CD4-positive, alpha-beta T cell treated with Interferon alpha-2 for 1 hour (primary cell): ENCODE data around the gene GLUD1.
A peak's percentile ranks its signal among the peaks of the same experiment; 100 is the strongest.
"Not testable (repeated sequence)": the region's sequence is repeated elsewhere in the genome, so short reads cannot be mapped to it uniquely, and the experiment has no call there.

Experiments used
- DNase-seq, 2 donors: peaks; one replicate each; pipeline ENCODE4 v3.0.0-alpha.2; 2020 to 2022

GLUD1 gene

DNA sequence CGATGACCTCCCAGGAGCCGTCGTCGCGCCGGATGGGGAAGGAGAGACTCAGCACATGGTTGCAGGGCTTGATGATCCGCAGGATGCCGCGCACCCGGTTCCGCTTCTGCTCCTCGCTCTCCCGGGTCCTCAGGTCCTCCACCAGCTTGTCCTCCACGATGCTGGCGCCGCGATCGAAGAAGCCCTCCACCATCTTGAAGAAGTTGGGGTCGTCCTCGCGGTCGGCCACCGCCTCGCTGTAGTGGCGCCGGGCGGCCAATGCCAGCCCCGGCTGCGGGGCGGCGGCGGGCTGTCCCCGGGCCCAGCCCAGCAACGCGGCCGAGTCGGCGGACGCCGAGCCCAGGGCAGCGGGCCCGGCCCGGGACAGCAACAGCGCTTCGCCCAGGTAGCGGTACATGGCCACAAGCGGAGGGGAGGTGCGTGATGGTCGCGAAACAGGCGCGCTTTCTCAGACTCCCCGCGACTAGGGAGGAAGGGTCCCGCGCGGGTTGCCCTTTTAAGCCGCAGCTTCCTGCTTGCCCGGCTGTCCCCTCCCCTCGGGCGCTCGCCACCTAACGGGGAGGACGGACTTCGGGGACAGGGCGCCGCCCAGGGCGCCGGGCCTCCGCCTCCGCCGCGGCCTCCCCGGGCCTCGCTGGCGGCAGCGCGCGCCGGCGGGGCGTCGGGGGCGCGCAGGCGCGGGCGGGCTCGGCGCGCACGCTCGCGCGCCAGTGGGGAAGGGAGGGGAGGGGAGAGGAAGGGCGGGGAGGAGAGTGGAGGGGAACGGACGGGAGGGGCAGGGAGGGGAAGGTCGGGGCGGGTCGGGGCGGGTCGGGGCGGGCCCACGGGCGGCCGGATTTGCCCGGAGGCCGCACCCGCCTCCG, at the start of gene GLUD1, which contains the start of gene SHLD2:
Gene GLUD1, minus strand, starts transcription at position 471 of the 863 bp plus-strand sequence. Its CDS starts 74 bp downstream, at position 397.
Gene SHLD2, plus strand, starts transcription at position 834 of the 863 bp plus-strand sequence. CDS start 56,149 bp downstream, outside the sequence.
- DNase-seq: peak; percentile 91 to 93

DNA sequence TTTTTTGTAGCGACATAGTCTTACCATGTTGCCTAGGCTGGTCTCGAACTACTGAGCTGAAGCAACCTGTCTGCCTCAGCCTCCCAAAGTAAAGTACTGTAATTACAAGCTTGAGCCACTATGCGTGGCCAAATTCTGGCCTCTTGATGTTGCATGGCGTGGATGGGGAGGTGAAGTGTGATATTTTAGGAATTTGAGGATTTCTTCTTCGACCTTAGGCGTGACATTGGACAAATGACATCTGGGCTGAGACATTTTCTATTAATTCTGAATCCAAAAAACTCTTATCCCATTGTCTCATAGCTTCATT, 48.4 kb upstream of the GLUD1 start:
- DNase-seq: not testable (repeated sequence)

DNA sequence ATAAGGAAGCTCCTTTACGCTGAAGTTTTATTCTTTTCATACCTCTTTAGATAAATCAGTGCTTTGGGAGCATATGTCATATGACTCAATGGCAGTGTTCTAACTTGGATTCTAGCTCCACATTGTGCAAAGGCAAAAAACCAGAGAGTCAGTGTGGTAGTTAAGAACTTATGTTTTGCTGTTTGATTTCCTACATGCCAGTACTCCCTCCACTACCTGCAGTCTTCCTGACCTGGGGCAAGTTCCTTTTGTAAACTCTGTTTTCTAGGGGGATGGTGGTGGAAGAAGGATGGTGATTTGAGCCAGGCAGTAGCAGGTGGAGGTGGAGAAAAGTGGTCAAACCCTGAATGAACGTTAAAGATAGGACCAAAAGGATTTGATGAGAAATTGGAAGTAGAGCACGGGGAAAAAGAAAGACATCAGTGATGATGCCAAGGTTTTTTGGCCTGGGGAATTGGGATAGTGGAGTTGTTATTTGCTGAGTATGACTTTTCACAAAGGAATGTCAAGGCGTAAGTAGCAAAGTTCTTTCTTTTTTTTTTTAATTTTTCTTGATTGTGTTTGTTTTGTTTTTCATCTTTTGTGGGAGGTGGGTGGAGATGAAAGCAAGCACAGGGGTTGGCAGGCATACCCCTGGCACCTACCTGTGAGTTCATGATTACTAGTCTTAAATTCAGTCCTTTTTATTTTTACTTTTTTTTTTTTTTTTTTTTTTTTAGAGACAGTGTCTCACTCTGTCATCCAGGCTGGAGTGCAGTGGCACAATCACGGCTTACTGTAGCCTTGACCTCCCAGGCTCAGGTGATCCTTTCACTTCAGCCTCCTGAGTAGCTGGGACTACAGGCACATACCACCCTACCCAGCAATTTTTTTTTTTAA, 47.8 kb upstream of the GLUD1 start:
- DNase-seq: not testable (repeated sequence)

DNA sequence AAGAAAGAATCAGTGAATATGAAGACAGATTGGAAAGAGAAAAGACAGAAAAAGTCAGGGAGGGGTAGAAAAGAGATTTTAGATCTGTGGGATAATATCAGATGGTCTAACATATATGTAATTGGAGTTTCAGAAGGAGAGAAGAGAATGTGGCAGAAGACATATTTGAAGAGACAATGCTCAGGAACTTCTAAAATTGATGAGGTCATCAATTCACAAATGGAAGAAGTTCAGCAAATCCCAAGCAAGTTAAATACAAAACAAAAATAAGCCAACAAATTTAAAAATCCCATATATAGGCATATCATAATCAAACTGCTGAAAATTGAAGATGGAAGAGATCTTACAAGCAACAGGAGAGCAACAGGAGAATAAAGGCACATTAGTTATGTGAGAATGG, 42.8 kb upstream of the GLUD1 start:
- not testable (repeated sequence) for DNase-seq

DNA sequence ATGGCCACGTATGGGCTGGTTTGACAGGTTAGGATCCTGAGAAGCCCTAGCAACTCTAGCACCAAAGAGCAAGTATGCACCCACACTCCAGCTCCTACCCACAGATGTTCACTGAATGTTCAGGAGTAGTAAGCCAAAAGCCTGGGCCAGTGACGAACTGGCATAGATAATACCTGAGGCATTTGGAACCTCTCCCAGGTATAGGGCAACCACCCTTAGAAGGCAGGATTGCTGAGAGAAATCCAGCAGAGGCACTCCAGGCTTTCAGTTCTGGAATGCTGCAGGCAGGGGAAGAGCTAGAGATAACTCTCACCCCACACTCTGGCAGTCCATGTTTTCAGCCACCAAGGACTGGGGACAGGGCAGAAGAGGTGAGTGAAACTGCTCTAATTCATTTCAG, 39.8 kb upstream of the GLUD1 start:
- not testable (repeated sequence) for DNase-seq

DNA sequence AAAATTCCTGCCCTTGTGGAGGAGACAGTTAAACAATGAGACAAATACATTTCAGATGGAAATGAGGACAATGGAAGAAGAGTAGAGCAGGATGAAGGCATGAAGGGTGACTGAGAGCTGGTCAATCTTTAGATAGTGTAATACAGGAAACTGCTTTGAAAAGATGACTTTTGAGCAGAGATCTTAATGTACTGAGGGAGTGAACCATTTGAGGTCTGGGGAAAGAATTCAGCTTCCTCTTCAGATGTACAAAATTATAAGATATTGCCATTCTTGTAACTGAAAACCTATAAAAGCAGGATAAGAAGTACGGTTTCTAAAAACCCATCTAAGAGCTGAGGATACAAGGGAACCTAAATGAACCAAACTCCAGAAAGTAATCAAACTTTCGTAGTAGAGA, 39.3 kb upstream of the GLUD1 start:
- not testable (repeated sequence) for DNase-seq

DNA sequence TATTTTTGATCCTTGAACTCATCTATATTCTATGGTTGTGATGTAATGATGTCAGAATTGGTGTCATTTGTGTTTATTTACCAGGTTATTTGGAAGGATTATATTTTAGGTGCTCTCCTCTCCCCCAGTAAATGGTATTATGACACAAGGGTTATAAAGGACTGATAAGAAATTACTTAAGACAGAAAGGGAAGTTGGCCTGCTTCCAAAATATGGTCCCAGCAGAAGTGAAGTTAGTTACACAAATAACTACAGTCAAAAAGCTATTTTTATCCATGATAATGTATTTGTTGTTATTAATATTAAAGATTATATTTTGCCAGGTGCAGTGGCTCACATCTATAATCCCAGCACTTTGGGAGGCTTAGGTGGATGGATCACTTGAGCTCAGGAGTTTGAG, 37.5 kb upstream of the GLUD1 start:
- DNase-seq: not testable (repeated sequence)

DNA sequence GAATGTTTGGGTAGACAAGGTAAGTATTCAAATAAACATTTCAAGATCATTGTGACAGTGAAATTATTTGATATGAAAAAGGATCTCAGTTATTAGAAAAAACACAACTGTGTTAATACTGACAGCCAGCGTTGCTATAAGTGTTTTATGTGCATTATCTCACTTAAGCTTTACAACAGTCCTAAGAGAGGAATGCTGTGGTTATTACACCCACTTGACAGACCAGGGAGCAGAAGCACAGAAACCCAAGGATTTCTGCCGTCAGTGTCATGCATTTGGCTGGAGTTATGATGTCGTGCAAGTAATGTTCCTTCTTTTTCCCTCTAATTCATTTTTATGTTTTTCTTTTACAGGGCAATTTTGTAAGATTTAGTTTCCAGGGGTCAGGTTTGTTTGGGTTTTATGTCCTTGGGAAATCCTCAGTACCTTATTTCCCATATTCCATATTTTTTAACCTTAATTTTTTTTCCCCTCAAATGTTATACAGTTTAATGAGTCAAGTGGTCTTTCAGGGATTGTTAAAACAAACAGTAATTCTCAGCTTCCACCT, 33.0 kb upstream of the GLUD1 start:
- not testable (repeated sequence) for DNase-seq

DNA sequence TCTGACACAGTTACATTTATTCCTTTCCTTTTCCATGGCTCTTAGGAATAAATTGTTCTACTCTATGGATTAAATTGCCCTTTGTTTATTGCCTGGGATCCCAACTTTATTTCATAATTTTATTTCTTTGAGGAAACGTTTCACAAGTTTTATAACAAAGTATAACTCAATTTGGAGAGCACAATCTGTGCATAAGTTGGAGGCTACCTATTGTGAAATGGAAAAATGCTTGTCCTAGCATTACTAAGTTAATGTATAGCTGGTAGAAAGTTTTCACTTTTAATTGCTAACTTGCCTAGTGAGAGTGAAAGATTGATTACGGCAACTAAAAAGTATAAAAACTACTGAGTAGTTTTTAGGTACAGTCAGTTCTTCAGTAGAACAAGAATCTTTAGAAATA, 32.4 kb upstream of the GLUD1 start:
- DNase-seq: not testable (repeated sequence)

DNA sequence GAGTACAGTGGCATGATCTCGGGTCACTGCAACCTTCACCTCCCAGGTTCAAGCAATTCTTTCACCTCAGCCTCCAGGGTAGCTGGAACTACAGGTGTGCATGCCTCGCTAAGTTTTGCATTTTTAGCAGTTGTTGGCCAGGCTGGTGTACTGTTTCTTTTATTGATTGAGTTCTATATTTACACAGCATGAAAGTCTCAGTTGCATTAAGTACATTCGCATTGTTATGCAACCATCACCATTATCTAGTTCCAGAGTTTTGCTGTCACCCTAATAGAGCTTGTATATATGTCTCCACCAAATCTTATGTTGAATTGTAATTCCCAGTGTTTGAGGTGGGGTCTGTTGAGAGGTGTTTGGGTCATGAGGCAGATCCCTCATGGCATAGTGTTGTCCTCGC, 28.7 kb upstream of the GLUD1 start:
- DNase-seq: not testable (repeated sequence)

DNA sequence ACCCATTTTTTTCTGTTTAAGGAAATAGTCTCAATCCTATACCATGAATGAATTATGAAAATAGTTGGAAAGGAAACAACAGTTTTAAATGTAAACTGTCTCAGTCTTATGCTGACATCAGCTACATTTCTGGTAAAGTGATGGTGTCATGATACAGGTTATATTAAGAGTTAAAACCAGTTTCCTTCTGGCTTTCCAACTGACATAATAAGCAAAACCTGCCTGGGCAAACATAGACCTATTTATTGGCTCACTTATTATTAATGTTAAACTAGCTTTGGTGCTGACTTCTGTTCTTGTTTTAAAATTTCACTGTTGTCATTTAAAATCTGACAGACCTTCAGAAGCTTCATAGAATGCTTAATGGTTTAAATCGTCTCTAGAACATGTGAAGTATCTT, 24.4 kb upstream of the GLUD1 start:
- not testable (repeated sequence) for DNase-seq

DNA sequence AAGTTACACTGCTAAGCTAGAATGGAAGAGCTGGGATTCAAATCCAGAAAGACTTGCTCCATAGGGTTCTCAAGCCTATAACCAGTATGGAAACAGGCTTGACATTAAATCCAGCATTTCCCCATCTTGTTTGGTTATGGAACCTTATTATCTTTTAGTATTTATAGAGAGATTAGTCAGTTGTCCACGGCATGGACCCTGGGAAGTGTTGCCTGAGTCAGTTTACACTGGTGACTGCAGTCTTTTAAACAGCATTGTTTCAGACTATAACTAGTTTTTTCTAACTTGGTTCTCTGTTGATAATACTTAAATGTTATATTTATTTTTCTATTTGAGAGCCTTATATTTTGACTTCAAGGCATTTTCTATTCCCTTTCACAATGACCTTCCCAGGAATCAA, 23.5 kb upstream of the GLUD1 start:
- DNase-seq: not testable (repeated sequence)

DNA sequence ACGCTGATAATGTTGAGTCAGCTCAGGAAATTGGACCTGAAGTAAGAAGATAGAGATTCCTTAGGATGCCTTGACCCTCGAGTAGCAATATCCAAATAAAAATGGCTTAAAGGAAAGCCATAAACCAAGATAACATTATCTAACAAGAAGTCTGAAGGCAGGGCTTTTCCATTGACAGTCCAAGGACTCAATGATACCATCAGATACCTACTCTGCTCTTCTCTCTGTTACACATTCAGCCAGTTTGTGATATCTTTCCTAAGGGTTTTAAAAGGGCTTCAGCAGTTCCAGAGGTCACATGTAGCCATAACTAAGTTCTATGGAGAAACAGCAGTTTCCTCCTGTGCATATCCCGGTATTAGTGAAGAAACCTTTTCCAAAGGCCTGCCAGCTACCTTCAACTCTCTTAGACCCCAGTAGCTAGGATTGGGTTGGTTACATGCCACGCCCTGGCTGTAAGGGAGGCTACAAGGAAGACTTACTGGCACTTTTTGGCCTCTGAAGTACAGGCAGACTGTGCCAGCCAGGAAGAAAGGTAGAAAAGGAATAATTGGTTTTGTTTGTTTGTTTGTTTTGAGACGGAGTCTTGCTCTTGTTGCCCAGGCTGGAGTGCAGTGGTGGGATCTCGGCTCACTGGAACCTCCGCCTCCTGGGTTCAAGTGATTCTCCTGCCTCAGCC, 10.9 kb upstream of the GLUD1 start:
- no peak for DNase-seq

DNA sequence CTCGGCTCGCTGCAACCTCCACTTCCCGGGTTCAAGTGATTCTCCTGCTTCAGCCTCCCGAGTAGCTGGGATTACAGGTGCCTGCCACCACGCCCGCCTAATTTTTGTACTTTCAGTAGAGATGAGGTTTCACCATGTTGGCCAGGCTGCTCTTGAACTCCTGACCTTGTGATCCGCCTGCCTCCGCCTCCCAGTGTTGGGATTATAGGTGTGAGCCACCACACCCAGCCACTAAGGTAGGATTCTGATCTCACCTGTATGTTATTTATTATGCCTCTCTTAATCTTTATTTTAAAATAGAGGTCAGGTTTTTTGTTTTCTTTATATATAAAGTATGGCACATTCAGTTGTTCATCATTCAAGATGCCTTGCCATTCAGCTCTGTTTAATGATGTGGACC, 10.1 kb upstream of the GLUD1 start:
- not testable (repeated sequence) for DNase-seq

DNA sequence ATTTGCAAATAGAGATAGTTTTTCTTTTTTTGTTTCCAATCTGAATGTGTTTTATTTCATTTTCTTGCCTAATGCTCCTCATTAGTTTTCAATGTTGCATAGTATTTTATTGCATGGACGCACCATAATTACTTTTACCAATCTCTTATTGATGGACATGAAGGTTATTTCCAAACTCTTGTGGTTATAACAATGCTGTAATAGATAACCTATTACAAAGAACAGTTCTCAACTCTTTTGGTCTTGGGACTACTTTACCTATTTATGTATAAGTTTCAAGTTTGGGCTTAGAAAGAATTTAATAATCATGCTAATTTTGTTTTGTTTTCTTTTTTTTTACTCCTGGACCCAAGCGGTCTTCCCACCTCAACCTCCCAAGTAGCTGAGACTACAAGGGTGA, 7.4 kb upstream of the GLUD1 start:
- DNase-seq: no peak

DNA sequence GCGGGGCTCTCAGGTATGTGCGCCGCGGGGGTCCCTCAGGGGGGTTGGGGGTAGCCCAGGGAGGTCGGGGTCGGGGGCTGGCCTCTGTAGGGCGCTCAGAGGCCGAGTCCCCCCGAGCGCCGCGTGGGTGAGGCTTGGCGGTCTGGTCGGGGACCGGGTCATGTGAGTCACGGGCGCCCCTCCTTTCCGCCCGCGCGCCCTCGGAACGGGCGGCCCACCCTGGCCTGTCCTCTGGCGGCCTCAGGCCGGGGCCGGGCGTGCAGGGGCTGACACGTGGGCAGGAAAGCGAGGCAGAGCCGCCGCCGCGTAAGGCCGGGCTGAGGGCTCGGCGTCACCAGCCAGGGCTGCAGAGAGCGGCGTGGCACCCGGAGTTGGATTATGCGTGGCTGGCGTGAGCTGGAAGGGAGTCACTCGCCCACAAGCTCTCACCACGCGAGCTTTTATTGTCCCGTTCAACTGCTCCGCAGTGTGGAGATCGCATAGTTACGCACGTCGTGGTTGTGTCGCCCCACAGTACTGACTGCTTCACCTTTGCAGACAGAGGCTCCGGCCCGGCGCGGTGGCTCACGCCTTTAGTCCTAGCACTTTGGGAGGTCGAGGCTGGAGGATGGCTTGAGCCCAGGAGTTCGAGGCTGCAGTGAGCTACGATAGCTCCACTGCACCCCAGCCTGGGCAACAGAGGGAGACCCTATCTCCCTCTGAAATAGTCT, 748 bp upstream of the GLUD1 start:
- DNase-seq: peak; percentile 74 to 83

DNA sequence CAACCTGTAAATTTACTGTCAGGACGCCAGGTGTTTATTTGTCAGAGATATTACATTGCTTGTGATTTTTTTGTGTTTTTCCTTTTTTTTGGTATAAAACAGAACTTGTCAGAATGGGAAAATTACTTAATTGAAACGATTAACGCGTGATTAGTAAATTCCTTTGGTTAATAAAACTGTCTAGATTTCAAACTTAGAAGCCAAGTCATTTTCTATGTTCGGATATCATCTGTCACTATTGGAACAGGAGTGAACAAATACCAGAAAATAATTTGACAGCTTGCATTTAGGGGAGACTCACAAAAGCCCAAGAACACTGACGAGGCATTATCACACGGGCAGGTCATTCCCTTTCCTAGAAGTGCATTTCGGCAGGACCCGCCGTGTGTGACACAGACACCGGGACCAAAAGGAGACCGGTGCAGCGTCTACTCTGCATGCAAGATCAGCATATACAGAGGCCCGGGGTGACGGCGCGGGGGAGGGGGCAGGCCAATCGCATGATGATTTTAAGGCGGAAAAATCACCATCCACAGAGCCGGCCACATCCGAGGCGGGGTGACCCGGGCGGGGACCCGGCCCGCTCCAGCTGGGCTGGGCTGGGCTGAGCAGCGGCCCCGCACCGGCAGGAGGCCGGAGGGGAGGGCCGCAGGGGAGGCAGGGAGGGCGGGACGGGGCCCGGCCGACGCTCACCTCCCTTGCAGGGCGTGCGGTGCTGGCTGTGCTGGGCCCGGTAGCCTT, 841 bp downstream of the GLUD1 start:
- DNase-seq: peak; percentile 56 to 70

DNA sequence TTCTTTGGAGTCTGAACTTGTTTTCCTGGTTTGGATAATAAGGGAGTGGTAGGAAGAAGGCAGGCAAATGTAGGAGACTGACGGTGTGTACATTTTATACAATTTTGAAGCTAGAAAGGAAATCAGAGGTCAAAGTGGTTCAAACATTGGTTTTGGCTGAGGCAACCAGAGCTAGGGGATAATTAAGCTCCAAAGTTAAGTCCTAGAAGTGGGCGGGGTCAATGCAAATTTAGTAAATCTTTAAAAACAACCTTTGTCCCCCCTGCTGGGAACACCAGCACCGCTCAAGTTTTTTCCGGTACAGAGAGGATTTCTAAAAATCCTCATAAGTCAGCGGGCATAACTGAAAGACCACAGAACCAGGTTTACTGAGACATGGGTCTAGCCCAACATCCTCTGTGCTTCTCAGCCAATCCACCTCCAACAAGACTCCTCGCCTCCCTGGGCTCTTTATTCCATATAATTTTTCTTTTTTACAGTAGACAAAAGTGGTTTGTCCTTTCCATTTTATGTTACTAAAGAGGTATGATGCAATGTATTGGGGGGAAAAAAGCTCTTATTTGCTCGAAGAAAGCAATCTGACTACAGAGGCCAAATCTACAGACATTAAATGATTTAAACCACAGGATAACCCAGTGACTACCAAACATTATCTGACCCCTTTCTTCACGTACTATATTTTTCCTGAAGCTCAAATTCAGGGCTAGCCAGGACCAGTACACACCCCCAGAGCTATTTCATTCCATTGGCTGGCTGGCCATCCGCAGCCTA, 1.6 kb downstream of the GLUD1 start:
- DNase-seq: peak; percentile 15 to 57

DNA sequence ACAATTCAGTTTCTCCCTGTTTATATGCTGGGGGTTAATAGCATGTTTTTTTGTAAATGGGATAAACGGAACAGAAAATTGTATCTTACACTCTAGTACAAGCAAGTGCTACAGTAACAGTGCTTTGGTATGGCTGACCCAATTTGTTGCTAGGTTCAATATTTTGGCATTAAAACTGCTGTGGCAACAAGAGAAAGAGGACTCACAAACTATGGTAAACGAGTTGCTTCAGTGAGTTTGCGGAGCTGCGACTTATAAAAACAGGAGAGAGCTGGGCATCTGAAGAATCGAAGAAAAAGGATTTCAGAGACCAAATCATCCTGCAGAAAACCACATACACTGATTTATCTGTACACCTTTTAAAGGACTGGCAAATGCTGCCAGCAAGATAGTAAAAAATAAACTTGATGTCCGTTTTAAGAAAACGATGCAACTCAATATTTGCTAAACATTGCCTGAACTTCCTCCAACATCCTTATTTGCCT, 2.2 kb downstream of the GLUD1 start:
- peak in 1 of 2 donors; percentile 39 for DNase-seq

DNA sequence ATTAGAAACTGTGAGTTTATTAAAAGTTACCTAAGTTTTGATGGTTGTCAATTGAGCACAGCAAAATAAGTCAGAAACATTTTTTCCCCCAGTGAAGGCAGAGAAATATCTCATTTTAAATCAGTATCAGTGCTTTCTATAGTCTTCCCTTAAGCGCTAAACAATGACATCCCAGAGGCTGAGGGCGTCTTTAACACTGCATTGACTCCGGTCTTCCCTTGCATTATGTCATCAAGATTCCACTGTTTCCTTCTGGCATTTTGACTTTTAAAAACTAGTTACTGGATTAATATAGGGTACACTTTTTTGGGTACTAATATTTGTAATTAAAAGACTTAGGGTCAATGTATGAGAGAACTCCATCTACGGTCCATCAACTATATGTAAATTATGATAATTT, 3.9 kb downstream of the GLUD1 start:
- no peak for DNase-seq
